NCI-H1436 treated with DMSO at 0.1 percent for 48 hours (cell line): ENCODE measurements around the gene BCAP31.
A peak's percentile ranks its signal among the peaks of the same experiment; 100 is the strongest.

Source experiments
- DNase-seq: peaks from one replicate; lab custom pipeline; 2025; lab: John Stamatoyannopoulos, UW

BCAP31 gene

GRCh38 chrX:153673428-153674218 is 50.6 kb downstream of the BCAP31 start, which contains the start of gene PNCK:
PNCK (minus strand) TSS chrX:153673813; CDS start chrX:153673076, 737 bp downstream.
- no peak for DNase-seq

- no peak for DNase-seq
These were observed 51.4 kb downstream of the BCAP31 start for GRCh38 chrX:153672531-153673427.

GRCh38 chrX:153671589-153672530 is 52.3 kb downstream of the BCAP31 start:
- no peak for DNase-seq

- DNase-seq, result no peak
These were observed 53.2 kb downstream of the BCAP31 start for GRCh38 chrX:153670748-153671588.

- no peak for DNase-seq
These were observed 54.1 kb downstream of the BCAP31 start for GRCh38 chrX:153669901-153670731.

- DNase-seq, result no peak
These were observed 54.9 kb downstream of the BCAP31 start for GRCh38 chrX:153669174-153669890.

- no peak for DNase-seq
These were observed 55.6 kb downstream of the BCAP31 start for GRCh38 chrX:153668423-153669173.

GRCh38 chrX:153667956-153668396 is 56.2 kb downstream of the BCAP31 start:
- DNase-seq, result peak; percentile 1

GRCh38 chrX:153667281-153667955 is 56.8 kb downstream of the BCAP31 start:
- no peak for DNase-seq

GRCh38 chrX:153665726-153666306 is 58.4 kb downstream of the BCAP31 start:
- no peak for DNase-seq

- DNase-seq, result no peak
These were observed 61.9 kb downstream of the BCAP31 start for GRCh38 chrX:153662266-153662665.

- DNase-seq, result no peak
These were observed 64.9 kb downstream of the BCAP31 start for GRCh38 chrX:153659268-153659667.

- DNase-seq, result no peak
These were observed 67.0 kb downstream of the BCAP31 start for GRCh38 chrX:153657161-153657560.

- no peak for DNase-seq
These were observed 70.6 kb downstream of the BCAP31 start for GRCh38 chrX:153653556-153653955.

GRCh38 chrX:153651540-153652079 is 72.6 kb downstream of the BCAP31 start:
- no peak for DNase-seq

GRCh38 chrX:153650959-153651358 is 73.2 kb downstream of the BCAP31 start:
- no peak for DNase-seq
